ENCODE data around the gene SMIM24.

SMIM24 gene

DNA sequence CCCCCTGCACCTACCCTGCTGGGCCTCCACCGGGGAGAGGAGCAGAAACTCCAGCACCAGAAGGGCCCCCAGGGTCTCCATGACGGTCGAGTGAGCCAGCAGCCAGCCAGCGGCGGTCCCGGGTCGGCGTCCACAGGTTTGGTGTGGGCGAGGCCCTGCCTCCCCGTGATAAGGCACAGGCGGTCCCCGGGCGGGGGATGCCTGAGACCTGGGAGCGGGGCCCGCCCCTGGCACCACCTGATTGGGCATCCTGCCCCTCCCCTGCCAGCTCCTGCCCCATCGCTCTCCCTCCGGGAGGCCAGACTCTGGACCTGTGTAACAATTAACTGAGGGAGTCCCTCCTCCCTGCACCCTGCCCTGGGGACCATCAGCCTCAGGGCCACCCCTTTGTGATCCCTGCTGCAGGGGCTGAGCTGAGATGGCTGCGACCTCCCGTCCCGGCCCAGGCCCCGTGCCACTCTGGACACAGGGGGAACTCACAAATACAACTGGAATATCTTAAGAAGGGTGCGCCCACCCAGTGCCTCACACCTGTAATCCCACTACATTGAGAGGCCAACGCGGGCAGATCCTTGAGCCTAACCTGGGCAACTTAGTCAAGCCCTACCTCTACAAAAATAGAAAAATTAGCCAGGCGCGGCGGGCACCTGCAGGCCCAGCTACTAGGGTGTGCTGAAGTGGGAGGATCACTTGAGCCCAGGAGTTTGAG is at the start of gene SMIM24:
Gene SMIM24 (minus strand): TSS at position 143 of the 709 bp plus-strand sequence. CDS start 62 bp downstream, at position 81.
- no peak for DNase-seq

DNA sequence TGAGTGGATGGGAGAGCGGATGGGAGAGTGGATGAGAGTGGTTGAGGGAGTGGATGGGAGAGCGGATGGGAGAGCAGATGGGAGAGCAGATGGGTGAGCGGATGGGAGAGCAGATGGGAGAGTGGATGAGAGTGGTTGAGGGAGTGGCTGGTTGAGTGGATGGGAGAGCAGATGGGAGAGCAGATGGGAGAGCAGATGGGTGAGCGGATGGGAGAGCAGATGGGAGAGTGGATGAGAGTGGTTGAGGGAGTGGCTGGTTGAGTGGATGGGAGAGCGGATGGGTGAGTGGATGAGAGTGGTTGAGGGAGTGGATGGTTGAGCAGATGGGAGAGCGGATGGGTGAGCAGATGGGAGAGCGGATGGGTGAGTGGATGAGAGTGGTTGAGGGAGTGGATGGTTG is 49.0 kb upstream of the SMIM24 start:
- peak; percentile 49 for DNase-seq

DNA sequence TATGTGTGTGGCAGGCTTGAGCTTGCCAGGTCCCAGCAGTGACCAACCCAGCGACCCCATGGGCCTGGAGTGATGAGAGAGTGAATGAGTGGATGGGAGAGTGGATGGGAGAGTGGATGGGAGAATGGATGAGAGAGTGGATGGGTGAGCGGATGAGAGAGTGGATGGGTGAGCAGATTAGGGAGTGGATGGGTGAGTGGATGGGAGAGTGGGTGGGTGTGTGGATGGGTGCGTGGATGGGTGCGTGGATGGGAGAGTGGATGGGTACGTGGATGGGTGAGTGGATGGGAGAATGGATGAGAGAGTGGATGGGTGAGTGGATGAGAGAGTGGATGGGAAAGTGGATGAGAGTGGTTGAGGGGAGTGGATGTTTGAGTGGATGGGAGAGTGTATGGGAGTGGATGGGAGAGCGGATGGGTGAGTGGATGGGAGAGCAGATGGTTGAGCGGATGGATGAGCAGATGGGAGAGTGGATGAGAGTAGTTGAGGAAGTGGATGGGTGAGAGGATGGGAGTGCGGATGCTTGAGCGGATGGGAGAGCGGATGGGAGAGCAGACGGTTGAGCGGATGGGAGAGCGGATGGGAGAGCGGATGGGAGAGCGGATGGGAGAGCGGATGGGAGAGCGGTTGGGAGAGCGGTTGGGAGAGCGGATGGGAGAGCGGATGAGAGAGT is 48.4 kb upstream of the SMIM24 start:
- no peak for DNase-seq

DNA sequence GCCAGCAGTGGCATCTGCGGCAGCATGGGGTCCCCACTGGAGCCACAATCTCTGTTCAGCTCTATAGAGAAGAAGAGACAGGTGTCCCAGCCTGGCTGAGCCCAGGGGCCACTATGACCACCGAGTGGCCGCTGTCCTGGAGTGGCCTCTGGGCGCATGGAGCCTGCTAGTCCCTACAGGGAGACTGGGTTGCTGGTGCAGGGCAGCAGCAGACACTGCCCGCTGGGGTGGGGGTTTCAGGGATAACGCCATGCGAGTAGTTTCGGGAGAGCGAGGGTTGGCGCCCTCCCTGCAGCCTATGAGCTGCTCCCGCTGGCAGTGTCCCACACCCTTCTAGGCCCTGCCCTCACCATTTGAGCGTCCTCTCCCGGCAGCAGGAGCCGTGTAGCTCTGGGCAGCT is 47.8 kb upstream of the SMIM24 start:
- no peak for DNase-seq

DNA sequence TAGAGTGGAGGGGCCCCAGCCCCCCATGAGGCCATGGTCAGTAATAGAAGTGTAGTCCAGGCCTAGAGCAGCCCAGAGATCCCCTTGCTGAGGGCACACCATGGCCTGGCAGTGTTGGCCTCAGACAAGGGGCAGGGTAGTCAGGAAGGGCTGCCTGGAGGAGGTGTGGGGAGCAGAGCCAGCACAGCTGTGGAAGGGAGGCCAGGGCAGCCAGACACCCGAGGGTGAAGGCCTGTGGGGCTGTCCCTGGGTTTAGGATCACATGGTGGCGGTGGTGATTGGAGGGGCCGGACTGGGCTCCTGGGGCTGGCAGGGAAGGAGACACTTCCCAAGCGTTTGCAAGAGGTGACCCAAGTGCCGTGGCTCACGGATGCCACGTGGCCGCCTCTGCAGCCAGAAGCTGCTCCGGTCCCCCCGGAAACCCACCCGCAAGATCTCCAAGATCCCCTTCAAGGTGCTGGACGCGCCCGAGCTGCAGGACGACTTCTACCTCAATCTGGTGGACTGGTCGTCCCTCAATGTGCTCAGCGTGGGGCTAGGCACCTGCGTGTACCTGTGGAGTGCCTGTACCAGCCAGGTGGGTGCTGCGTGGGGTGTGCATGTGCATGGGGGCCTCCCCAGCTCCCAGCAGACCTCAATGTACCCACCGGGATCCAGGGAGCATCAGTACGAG is 47.0 kb upstream of the SMIM24 start:
- no peak for DNase-seq

DNA sequence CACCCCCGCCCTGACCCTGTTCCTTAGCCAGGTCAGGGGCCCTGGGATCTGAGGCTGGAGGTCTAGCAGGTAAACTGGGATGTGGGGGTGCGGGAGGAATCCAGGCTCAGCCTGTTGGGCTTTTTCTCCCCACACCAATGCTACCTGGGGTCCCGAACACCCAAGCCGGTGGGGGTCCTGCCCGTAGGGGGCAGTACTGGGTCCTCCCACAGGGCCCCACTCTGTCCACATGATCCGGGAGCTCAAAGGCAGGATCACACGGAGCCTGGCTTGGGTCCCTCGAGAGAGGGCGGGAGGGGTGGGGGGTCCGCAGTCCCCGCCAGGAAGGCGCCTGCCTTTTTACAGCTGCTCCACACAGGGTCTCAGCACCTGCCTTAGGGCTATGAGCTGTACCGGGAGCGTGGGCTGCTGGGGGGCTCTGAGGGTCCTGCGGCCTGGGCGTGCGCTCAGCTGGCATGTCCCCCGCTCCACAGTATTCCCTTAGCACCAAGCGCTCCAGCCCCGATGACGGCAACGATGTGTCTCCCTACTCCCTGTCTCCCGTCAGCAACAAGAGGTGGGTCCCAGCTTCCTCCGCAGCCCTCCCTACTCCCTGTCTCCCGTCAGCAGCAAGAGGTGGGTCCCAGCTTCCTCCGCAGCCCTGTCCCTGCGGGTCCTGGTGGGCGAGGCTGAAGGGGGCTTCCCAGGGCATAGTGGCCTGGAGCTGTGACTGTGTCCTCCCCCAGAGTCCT is 46.3 kb upstream of the SMIM24 start:
- no peak for DNase-seq

DNA sequence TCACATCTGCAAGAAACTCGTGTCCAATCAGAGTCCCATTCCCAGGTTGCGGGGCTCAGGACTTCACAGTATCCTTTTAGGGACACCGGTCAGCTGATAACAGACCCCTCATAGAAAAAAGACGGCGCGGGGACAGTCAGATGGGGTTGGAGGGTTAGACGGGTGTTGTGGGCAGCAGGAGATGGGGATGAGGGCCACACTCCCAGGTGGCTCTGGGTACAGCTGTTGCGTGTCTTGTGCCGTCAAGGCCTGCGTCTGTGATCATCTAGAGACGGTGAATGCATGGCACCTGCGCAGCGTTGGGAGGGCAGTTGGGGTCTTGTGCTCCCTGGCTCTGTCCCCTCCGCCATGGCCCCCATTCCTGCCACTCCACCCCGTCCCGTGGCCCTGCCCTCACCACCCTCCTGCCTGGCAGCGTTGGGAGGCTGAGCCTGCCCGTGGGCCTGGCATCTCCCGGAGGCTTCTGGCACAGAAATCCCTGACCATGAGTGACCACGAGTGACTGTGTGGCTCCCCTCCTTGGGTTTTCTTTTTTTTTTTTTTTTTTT is 44.7 kb upstream of the SMIM24 start:
- DNase-seq, result no peak

DNA sequence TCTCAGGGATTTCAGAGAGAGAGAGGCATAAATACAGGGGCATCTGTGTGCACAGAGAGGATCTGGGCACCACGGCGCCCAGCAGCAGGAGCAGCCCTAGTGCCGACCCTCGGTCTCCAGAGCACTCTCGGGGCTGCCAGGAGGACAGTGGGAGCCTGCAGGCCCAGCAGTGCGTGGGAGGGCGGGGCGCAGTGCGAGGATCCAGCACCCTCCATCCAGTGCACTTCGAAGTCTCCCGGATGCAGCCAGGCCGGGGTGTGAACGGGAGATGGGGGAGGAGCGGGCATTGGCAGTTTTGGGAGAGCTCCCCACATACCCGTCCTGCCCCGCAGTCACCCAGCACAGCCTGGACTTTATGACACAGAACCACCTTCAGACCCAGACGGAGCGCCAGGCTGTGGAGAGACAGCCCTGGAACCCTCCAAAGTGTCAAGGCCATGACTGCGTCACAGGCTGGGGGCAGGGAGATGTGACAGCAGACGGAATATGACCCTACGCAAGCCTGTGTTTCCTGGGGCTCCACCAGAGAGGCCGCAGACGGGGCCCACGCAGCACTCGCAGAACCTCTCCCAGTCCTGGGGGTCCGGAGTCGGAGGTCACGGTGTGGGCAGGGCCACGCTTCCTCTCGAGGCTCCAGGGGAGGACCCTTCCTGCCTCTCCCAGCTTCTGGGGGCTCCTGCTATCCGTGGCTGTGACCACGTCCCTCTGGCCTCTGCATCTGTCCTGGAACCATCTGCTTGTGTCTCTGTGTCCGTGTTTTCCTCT is 43.9 kb upstream of the SMIM24 start:
- DNase-seq, result no peak

DNA sequence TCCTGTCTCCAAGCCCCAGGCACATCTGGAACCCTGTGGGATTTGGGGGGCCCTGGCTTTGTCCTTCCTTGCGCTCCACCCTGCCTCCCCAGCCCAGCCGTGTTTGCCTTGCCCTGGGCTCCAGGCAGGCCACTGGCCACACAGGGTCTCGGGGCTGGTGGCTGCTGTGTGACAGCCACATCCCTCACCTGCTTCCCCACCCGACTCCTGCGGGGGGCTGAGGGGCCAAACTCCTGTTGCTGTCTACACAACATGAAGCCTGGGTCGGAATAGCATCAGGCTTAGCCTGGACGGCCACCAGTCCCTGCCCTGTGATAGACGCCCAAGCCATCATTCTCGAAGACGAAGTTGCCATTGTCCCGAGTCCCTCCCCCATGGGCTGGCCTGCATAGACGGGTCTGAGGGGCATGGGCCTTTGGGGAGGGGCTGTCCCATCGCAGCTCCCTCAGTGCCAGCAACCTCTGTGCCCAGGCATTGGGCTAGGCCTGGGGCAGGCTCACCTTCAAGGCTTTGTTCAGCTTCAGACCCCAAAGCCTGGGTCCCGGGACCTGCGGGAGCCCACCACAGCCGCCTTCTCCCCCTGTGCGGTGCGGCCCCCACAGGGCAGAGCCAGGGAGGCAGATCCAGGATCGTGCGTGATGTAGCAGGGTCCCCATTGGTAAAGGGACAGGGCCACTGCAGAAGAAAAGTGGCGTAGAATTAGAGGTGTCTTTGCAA is 43.2 kb upstream of the SMIM24 start:
- DNase-seq, result no peak

DNA sequence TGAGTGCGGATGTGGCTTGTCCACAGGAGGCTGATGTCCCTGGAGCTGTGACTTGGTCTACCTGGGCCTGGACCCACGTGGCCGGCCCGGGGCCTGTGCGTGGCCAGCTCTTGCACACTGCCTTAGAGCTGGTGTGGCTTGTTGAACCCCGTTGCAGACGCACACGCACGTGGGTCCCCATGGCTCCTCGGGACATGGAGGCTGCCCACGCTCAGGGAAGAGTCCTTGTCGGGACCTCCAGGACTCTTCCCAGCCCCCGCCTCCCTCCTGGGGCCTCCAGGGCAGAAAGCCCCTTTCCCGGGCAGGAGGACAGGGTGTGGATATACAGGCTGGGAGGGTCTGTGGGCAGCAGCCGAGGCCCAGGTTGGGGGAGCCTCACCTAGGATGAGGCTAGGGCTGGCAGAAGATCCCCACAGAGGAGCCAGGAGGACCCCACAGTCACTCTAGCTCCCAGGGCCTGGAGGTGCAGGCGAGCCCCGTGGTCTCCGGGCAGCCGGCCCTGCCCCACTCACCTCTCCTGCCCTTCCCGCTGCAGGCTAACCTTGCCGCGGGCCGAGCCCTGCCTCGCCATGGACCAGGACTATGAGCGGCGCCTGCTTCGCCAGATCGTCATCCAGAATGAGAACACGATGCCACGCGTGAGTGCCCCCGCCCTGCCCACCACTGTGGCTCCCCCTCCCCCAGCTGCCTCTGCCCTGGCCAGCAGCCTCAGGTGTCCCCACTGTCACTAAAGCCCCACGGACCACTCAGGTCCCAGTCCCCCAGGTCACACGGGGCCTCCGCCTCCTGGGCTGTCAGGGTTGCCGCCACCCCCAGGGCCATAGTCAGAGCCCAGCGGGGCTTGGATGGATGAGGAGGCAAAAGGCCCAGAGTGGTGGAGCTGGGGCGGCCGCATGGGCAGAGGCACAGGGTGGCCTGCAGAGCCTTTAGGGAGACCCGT is 42.4 kb upstream of the SMIM24 start:
- no peak for DNase-seq

DNA sequence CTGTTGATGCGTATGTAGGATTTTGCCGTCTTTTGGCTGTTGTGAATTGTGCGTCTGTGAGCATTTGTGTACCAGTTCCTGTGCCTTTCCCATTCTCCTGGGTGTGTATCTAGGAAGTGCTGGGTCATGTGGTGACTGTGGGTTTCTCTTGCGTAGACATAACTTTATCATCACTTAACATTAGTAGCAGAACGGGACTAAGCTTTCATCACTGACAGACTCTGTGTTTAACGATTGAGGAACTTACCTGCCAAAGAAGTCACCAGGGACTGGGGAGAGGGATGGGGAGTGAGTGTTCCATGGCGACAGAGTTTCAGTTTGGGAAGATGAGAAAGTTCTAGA is 40.8 kb upstream of the SMIM24 start:
- no peak for DNase-seq

DNA sequence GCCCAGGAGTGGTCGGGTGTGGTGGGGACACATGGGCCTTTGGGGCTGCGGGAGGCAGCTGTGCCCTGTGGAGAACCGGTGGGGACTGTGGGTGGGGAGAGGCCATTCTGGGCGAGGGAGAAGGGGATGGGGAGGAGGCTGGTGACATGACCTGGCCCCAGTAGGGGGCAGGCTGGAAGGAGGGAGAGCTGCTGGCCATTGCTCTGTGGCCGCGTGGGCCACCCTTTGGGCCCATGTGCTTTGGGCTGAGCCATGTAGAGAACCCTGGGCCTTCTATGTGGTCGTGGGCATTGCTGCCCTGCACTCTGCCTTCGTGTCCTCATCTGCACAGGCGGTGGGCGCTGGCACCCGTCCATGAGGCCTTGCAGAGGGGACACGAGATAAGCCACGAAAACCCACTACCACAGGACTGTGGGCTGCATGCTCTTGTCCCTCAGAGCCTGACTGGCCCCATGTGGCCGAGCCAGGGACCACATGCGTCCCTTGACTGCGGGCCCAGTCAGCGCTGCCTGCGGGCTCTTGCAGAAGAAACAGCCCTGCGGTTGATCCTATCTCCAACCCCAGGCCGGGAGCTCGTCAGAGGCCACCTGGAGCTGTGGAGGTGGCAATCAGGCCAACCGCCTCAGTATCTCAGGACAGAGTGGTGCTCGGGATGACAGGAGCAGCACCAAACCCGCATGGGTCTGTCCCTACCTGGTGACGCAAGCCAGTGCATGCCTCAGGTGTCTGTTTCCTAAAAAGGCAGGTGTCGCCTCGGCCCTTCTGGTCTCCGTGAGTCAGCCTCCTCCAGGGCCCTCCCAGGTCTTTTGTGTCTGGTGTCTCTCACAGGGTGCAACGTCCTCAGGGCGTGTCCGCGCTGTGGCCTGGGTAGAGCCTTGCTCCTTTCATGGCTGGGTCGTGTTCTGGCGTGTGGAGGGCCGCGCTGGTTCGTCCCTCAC is 40.1 kb upstream of the SMIM24 start:
- DNase-seq, result no peak

DNA sequence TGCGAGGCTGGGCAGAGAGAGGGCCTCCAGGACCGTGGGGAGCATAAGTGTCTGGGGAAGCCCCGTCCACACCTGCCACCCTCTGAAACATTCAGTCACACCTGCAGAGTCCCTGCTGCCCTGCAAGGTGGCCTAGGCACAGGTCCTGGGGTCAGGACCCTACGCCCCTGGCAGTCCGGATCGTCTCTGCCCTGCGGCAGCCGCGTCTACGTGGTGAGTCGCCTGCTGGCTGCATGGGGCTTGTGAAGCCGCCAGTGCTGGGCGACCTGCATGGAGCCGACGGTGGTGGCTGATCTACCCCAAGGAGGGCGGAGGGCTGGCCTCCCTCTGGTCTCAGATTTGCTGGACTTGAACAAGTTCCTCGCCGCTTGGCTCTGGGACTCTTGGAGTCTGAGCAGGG is 38.8 kb upstream of the SMIM24 start:
- no peak for DNase-seq

DNA sequence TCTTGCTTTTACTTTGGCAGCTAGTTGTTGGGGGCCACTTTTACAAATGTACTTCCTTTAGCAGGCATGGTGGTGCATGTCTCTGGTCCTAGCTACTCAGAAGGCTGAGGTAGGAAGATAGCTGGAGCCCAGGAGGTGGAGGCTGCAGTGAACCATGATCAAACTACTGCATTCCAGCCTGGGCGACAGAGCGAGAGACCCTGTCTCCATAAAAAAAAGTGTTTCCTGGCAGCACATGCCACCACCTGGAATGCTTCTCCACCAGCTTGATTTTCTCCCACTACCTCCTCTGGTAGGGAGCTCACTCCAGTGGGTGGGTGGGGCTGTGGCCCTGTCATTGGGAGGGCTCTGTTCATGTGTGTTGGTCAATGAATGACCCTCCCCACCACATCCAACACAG is 38.3 kb upstream of the SMIM24 start:
- DNase-seq, result no peak

DNA sequence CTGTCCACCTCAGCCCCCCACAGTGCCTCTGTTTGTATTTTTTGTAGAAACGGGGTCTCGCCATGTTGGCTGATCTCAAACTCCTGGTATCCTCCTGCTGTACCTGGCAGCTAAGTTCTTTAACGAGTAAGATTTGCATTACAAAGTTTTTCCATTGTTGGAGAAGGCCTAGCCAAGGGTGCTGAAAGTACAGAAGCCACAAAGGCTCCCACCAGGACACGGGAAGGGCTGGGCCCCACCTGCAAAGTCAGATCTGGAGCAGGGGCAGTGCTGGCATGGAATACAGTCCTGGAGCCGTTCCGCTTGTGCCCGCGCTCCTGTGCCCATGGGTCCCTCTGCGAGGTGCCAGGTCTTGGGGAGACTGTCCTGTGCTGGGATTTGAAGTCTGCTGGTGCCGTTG is 37.9 kb upstream of the SMIM24 start:
- no peak for DNase-seq

DNA sequence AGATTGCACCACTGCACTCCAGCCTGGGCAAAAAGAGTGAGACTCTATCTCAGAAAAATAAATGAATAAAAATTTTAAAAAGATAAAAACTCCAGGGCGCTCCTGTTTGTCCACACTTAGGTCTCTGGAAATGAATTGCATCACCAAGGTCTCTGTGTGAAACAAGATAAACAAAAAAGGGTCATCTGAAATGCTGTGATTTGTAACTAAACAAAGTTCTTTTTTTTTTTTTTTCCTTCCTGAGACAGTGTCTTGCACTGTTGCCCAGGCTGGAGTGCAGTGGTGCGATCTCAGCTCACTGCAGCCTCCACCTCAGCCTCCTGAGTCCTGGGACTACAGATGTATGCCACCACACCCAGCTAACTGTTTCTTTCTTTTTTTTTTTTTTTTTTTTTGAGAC is 37.3 kb upstream of the SMIM24 start:
- DNase-seq, result no peak

DNA sequence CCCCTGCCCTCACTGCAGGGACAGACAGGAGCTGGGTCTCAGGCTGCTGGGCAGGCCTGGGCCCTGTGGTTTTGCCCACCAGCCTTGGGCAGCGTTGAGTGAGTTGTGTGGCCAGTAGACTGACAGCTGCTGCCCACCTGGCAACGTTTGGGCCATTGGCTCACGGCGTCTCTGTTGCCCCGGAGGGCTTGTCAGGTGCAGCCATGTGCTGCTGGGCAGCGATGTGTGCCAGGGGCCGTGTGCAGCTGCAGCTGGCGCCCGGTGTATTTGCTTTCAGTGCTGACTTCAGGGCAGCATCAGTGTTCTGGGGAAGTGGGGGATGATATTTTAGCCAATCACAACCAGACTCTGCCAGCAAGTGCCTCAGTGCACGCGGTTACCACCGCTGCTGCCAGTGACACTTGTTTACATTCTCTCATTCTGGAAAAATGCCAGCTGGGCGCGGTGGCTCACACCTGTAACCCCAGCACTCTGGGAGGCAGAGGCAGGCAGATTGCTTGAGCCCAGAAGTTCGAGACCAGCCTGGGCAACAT is 36.4 kb upstream of the SMIM24 start:
- DNase-seq, result no peak

DNA sequence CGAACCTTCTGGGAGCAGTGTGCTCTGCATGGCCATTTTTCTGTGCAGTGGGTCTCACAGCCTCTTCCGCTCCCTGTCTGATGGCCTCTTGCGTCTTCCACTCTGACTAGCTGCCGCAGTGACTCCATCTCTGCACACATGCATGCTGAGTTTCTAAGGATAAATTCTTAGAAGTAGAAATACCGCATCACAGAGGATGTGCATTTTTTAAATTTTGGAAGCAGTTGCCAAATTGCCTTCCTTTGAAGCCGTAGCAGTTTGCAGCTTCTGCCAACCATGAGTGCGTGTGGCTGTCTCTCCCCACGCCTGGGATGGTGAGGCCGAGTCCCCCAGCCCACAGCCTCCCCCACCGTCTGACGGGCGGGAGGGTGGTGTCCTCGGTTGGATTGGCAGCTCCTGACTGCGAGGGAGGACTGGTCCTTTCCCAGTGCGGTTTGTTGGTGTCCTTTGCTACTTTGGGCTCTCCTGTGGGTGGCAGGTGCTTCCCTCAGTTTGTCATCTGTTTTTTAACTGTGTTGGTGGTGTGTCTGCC is 35.6 kb upstream of the SMIM24 start:
- no peak for DNase-seq

DNA sequence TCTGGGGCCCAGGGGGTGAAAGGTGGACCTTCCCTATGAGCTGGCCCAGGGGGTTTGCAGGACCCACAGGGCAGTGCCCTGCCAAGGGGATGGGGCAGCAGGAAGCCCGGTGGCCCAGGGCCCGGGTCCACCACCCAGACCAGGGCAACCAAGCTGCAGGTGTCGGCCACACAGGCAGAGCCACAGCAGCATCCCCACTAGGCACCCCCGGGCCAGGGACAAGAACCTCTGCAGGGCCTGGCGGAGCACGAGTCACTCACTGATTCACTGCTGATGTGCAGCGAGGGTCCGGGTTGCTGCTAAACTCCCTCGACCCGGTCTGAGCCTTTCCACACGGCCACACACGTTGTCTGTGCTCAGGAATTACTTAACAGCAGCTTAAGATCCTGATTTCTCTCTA is 34.6 kb upstream of the SMIM24 start:
- no peak for DNase-seq
